Ishikawa (cell line): ENCODE measurements around the gene IFI27.

ENCODE experiments used
- CEBPB ChIP-seq: IDR thresholded peaks from 2 replicates; pipeline ENCODE4 v1.6.1; 2012
- CREB1 ChIP-seq: IDR thresholded peaks from 2 replicates; pipeline ENCODE4 v1.6.1; 2012; ENCODE audit warnings: low read depth
- EGR1 ChIP-seq: IDR thresholded peaks from 2 replicates; pipeline ENCODE4 v1.6.1; 2012
- EP300 ChIP-seq: IDR thresholded peaks from 2 replicates; pipeline ENCODE4 v1.6.1; 2012; ENCODE audit warnings: borderline replicate concordance
- FOXM1 ChIP-seq: IDR thresholded peaks from 2 replicates; pipeline ENCODE4 v1.6.1; 2012; ENCODE audit warnings: low read depth, borderline replicate concordance
- MAX ChIP-seq: IDR thresholded peaks from 2 replicates; pipeline ENCODE4 v1.6.1; 2012
- NFIC ChIP-seq: IDR thresholded peaks from 2 replicates; pipeline ENCODE4 v1.6.1; 2012
- RAD21 ChIP-seq: IDR thresholded peaks from 2 replicates; pipeline ENCODE4 v1.6.1; 2012; ENCODE audit warnings: low read depth
- TAF1 ChIP-seq: IDR thresholded peaks from 2 replicates; pipeline ENCODE4 v1.6.1; 2012; ENCODE audit warnings: low read depth, mild to moderate bottlenecking
- TCF12 ChIP-seq: IDR thresholded peaks from 2 replicates; pipeline ENCODE4 v1.6.1; 2012; ENCODE audit warnings: low read depth
- TEAD4 ChIP-seq: IDR thresholded peaks from 2 replicates; pipeline ENCODE4 v1.6.1; 2012
- YY1 ChIP-seq: IDR thresholded peaks from 2 replicates; pipeline ENCODE4 v1.6.1; 2012; ENCODE audit warnings: low read depth
- ZBTB7A ChIP-seq: IDR thresholded peaks from 2 replicates; pipeline ENCODE4 v1.6.1; 2012; ENCODE audit warnings: low read depth
- TF ChIP-seq, protein P1 (sequence below): IDR thresholded peaks from 2 replicates; pipeline ENCODE4 v1.6.1; 2012
- TF ChIP-seq, protein P2 (sequence below): IDR thresholded peaks from 2 replicates; pipeline ENCODE4 v1.6.1; 2012; ENCODE audit warnings: low read depth, mild to moderate bottlenecking

IFI27 gene

GRCh38 chr14:94132285-94132887 is 21.9 kb downstream of the IFI27 start:
- TF ChIP-seq TEAD4 (no peak), RAD21 (peak; percentile 60)

- TF ChIP-seq TCF12 (no peak), FOXM1 (no peak), CREB1 (no peak), EP300 (no peak), CEBPB (no peak), YY1 (no peak), TAF1 (no peak), TEAD4 (no peak), ZBTB7A (no peak), NFIC (no peak), MAX (no peak), EGR1 (no peak), RAD21 (no peak)
- TF ChIP-seq, protein P1, sequence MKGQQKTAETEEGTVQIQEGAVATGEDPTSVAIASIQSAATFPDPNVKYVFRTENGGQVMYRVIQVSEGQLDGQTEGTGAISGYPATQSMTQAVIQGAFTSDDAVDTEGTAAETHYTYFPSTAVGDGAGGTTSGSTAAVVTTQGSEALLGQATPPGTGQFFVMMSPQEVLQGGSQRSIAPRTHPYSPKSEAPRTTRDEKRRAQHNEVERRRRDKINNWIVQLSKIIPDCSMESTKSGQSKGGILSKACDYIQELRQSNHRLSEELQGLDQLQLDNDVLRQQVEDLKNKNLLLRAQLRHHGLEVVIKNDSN: no peak
- TF ChIP-seq, protein P2, sequence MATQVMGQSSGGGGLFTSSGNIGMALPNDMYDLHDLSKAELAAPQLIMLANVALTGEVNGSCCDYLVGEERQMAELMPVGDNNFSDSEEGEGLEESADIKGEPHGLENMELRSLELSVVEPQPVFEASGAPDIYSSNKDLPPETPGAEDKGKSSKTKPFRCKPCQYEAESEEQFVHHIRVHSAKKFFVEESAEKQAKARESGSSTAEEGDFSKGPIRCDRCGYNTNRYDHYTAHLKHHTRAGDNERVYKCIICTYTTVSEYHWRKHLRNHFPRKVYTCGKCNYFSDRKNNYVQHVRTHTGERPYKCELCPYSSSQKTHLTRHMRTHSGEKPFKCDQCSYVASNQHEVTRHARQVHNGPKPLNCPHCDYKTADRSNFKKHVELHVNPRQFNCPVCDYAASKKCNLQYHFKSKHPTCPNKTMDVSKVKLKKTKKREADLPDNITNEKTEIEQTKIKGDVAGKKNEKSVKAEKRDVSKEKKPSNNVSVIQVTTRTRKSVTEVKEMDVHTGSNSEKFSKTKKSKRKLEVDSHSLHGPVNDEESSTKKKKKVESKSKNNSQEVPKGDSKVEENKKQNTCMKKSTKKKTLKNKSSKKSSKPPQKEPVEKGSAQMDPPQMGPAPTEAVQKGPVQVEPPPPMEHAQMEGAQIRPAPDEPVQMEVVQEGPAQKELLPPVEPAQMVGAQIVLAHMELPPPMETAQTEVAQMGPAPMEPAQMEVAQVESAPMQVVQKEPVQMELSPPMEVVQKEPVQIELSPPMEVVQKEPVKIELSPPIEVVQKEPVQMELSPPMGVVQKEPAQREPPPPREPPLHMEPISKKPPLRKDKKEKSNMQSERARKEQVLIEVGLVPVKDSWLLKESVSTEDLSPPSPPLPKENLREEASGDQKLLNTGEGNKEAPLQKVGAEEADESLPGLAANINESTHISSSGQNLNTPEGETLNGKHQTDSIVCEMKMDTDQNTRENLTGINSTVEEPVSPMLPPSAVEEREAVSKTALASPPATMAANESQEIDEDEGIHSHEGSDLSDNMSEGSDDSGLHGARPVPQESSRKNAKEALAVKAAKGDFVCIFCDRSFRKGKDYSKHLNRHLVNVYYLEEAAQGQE: no peak
Observed at GRCh38 chr14:94135476-94135875, 24.9 kb downstream of the IFI27 start.

GRCh38 chr14:94136575-94137331 is 26.2 kb downstream of the IFI27 start:
- TF ChIP-seq NFIC (peak; percentile 53), FOXM1 (no peak), RAD21 (peak; percentile 92), TEAD4 (peak; percentile 21; the same call in 1 of the 2 replicates), TAF1 (no peak)
- TF ChIP-seq, protein P2: no peak

DNA sequence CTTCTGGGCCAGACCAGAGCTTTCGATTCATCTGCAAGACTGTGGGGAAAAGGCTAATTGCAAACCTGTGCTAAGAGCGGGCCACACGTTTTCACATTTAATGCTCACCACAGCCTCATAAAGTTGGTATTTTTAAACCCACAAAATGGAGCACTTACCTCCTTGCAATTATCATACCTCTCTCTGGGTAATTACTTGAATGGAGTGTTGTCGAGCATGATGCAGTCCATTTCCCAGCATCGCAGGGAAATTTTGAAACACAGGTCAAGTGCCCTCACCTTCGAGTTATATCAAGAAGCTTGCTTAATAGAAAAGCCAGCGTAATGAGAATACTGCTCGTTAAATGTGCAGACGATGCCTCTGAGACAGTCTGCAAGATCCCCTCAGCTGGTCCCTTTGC is 27.7 kb downstream of the IFI27 start:
- TF ChIP-seq, protein P1: no peak
- TF ChIP-seq, protein P2: no peak
- no peak for TF ChIP-seq TAF1
- TF ChIP-seq FOXM1: no peak
- TF ChIP-seq EP300: no peak
- no peak for TF ChIP-seq TEAD4

- no peak for TF ChIP-seq ZBTB7A
Observed at GRCh38 chr14:94139006-94139405, 28.5 kb downstream of the IFI27 start.
